GM19397 (cell line): Measurements from ENCODE around the gene EPM2A.
"Not testable (repeated sequence)": the region's sequence is repeated elsewhere in the genome, so short reads cannot be mapped to it uniquely, and the experiment has no call there.

Experiments
- ATAC-seq: cut with Tn5 transposase; IDR thresholded peaks from one replicate; pipeline ENCODE4 v1.9.1; 2021; ENCODE audit warnings: mild to moderate bottlenecking, moderate library complexity; ENCODE audit not compliant: unreplicated experiment

The EPM2A gene

GRCh38 chr6:145735356-145736165, at the start of gene EPM2A:
TSS of gene EPM2A (minus strand) at chr6:145735520. CDS start at chr6:145735498, 22 bp downstream.
- peak; percentile 70 for ATAC-seq

DNA sequence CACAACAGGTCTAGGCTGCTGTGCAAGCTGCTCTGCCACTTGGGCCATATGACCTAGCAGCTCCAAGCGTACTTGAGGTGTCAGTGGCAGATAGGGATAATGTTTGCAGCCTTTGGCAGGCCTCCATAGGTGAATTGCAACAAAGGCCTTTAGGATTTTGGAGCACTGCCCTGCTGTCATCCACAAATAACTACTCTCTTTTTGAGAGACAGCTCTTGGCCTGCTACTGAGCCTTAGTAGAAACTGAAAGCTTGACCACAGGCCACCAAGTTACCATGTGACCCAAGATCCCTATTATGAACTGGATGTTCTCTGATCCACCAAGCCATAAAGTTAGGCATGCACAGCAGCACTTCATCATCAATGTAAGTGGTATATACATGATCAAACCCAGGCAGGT, 49.4 kb upstream of the EPM2A start:
- ATAC-seq, result peak; percentile 77

DNA sequence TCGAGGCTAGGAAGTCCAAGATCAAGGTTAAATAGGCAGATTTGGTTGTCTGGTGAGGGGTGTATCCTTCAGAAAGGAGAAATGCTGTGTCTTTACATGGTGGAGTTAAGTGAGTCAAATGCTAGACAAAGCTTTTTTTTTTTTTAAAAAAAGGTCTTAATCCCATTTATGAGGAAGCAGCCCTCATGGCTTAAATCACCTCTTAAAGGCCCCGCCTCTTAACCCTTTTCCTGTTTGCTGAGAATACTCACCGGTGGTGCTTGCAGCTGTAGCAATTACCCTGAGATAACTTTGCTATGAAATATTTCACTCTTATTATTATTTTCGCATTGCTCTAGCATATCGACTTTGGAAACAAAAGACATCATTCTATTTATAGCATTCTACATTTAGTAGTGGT, 48.5 kb upstream of the EPM2A start:
- ATAC-seq, result no peak

- no peak for ATAC-seq
Observed at GRCh38 chr6:145772846-145773245, 37.5 kb upstream of the EPM2A start.

DNA sequence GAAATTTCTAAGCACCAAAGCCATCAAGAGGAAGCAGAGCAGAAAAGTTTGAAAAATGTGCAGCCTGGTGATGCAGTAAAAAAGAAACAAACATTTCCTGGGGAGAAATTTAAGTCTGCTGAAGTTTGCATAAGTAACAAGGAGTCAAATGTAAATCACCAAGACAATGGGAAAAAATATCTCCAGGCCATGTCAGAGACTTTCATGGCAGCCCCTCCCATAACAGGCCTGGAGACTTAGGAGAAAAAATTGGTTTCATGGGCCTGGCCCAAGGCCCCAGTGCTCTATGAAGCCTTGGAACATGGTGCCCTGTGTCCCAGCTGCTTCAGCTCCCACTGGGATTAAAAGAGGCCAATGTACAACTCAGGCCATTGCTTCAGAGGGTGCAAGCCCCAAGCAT, 30.1 kb upstream of the EPM2A start:
- no peak for ATAC-seq

DNA sequence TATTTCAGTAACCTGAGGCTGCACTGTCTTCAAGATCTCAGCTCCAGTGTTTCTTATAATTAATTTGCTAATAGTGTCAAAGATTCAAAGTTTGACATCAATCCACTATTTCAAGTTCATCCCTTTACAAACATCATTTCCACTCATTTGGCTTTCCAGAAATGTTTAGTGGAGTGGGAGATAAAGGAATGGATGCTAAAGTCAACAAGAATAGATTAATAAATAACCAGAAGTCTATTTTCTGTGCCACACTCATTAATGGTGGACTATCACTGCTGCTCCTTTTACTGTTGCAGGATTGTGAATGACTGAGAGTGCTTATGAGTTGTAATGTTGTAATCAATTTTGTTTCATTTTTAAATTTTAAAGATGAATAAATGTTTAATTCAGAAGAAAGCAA, 28.4 kb upstream of the EPM2A start:
- ATAC-seq, result no peak

- ATAC-seq, result peak; percentile 81
Observed at GRCh38 chr6:145761584-145761983, 26.3 kb upstream of the EPM2A start.

- no peak for ATAC-seq
Observed at GRCh38 chr6:145758113-145758512, 22.8 kb upstream of the EPM2A start.

- no peak for ATAC-seq
Observed at GRCh38 chr6:145756170-145756662, 20.9 kb upstream of the EPM2A start.

DNA sequence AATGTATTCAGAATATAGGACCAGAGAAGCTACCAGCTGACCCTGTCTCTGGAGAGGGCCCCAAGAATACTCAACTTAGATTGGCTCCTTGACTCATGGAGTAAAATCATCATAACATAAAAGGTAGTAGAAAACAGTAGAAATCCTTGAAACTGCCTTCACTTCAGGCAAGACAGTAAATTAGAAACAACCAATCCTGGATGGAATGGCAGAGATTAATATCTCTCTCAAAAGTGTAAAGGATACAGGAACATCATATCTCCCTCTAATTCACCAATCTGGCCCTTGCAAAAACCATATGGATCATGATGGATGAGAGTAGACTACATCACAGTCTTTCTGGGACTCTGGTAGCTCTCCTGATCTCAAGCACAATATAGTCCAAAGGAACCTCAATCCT, 20.4 kb upstream of the EPM2A start:
- ATAC-seq, result no peak

DNA sequence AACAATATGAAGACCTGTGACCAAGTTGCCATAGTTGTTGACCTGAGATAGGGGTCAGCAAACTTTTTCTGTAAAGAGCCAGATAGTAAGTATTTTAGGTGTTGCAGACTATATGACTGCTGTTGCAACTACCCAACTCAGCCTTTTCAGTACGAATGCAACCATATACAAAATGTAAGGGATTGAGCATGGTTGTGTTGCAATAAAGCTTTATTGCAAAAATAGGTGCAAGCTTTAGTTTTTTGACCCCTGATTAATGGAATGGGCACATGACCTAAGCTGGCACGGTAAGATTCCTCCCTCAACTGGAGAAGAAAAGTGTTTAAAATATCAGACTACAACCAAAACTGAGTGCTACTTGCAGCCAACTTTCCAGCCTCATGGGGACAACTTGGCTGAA, 17.3 kb upstream of the EPM2A start:
- no peak for ATAC-seq

DNA sequence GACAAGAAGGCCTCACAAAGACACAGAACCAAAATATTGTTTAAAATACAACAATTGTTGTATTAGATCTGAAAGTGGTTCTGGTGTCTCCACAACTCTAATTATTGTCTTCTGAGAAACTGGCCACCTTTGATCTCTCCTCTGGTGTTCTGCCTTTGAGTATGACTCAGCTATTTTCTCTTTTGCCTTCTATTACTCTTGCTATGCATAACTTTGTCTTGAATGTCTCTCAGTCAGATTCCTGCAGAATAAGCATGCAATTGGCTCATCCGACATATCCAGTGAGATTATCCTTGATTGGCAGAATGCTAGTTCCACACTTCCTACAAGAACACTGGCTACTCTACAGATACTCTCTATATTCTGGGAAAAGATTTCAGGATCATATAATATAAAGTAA, 14.3 kb upstream of the EPM2A start:
- ATAC-seq, result peak; percentile 78

DNA sequence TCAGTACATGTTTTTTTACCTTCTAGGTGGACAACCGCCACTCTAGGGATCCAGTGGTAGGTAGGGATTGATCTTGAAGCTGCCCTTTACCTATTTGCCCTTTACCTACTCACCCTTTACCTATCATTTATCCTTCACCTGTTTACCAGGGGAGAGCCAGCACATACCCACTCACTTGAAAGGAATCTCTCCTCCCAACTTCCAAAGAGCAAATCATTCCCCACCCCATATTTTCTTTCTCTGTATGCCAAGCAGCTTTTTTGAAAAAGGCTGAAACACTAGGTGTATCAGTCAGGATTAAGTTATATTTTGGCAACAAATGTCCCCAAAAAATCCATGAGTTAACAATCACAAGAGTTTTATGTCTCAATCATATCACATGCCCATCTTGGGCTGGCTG, 10.5 kb upstream of the EPM2A start:
- no peak for ATAC-seq

DNA sequence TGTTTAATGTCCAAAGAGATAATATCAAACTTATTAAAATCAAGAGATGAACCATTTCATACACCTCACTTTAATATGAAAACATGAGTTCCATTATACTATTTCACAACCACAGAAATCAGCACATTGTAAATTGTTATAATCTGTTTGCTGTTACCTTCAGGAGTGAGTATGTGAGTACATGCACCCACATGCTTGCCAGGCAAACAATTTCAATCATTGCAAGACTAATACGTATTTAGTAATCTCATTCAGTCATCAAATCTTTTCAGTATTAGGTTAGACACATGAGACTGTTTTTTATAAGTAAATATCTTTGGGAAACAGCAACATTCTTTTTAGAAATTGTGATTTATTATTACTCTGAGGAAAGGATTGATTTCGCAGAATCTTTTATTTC, 9.3 kb upstream of the EPM2A start:
- ATAC-seq, result no peak

DNA sequence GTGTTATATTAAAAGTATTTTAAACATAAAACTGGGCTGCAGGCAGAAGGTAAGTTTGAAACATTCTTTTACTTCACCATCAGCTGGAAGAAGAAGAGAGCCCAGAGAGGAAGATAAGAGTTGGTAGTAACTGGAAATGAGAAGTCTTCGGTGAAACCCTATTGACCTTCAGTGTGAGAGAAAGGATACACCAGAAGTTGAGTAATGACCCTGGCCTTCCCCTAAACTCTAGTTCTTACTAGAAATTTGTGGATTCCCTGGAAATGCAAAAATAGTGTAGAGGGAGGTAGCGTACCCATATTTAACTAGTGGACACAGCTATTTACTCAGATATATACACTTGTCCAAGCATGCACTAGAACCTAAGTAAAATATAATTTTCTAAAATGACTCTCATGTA, 8.0 kb upstream of the EPM2A start:
- ATAC-seq, result no peak

GRCh38 chr6:145742472-145742871, 7.2 kb upstream of the EPM2A start:
- not testable (repeated sequence) for ATAC-seq

- not testable (repeated sequence) for ATAC-seq
Observed at GRCh38 chr6:145739685-145740084, 4.4 kb upstream of the EPM2A start.

DNA sequence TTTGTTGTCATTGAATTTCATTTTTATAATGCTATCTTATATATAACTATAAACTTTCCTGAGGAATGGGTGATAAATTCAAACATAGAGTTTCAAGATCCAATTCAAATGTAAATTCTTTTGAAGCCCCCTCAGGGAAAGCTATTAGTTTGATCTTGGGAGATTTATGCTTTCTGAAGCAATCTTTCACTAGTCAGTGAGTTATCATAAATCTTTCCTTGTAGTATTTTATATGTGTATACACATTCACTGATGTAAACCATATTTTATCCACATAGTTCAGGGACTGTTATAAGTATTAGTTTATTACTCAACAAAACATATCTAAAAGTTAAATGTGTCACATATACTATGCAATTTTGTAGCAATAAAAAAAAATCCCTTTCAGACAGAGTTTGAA, 2.9 kb upstream of the EPM2A start:
- no peak for ATAC-seq

DNA sequence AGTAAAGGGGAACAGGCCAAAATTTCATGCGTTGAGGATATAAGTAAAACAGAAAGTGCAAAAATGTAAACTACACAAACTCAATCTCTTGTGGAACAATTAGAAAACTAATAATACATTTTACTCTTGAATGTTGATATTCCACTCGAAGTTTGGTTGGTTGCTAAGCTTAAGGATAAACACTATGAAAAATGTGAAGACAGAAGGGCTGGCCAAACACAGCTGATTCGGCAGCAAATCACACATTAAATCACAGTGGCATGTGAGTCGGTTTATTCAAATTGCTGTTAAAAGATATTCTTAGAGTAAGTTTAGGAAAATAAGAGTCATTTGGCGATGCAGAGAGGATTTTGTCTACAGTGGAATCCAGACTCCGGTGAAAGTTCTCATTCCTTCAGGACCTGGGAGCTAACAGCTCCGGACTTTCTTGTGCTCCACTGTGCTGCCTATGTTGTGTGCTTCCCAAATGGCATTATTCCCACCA, 1.4 kb upstream of the EPM2A start:
- no peak for ATAC-seq

DNA sequence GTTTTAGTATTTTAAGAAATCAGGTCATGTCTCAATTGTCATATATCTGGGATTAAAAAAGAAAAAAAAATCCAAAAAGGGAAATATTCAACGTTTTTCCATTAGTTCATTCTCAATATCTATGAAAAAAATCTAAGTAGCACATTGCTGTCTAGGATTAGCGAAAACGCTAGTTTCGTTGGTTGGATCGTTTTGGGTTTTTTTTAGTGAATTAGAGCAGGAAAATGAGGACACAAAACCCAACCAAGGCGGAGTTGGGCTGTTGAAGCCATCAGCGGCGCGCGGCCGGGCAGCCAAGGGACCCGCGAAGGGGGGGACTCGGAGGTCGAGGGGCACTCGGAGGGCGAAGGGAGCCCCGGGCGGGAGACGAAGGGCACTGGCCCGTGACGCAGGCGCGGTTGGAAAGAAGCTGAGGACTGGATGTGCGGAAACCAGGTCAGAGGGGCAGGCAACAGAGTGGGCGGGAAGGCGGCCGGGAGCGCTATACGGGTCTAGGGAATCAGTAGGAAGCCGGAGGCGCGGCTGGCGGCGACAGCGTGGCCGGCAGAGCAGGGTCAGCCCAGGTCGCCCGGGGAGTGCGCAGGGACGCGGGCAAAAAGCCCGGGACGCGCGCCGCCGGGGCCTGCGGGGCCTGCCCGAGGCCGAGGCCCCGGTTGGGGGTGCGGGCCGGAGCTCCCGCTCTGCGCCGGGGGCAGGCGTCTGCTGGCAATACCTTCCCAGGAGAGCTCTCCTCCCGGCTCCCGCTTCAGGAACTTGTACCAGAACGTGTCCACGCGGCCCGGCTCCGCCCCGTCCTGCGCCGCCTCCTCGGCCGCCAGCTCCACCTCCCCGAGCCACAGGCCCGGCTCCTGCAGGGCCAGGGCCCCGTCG, 599 bp downstream of the EPM2A start:
- peak; percentile 80 for ATAC-seq

- no peak for ATAC-seq
Observed at GRCh38 chr6:145733810-145734209, 1.5 kb downstream of the EPM2A start.

- no peak for ATAC-seq
Observed at GRCh38 chr6:145733207-145733606, 2.1 kb downstream of the EPM2A start.
